HCT116 (cell line): ENCODE data around the gene SMG6. TPM values are rescaled to one million over a fixed set of nuclear protein-coding genes. Genes with fewer than 3 reads are reported as not detected.
A peak's percentile ranks its signal among the peaks of the same experiment; 100 is the strongest.

Experiments used
- ATAC-seq: fragments of 200-7000 bp; cut with Tn5 transposase; 2 replicates; pipeline ENCODE4 v1.9.1; 2020; ENCODE audit warnings: mild to moderate bottlenecking, moderate library complexity
- BruUV-seq: library from RNA; stranded (reverse); fragments of 400-500 nt; replicated peaks from 2 replicates; lab custom pipeline; 2021; lab: Mats Ljungman, UMichigan
- CTCF ChIA-PET: fragments of 300-600 bp; sonication (Branson Sonifier 250); formaldehyde crosslinking; loops from one replicate; lab custom pipeline; 2021; ENCODE audit warnings: antibody characterized with exemption; lab: Charles Lee
- POLR2A ChIA-PET: fragments of 300-600, 350-600 bp; sonication (Branson Sonifier 250); formaldehyde crosslinking; loops from one replicate; lab custom pipeline; 2021; ENCODE audit warnings: antibody characterized with exemption; lab: Charles Lee
- RAD21 ChIA-PET, 2 experiments: fragments of 300-600 bp; sonication (Branson Sonifier 250); formaldehyde crosslinking; loops; one replicate each; lab custom pipeline; 2023; ENCODE audit warnings: low total read pairs in 2 of 2; ENCODE audit not compliant: uncharacterized antibody in 2 of 2, unreplicated experiment in 2 of 2, low non-redundant PET in 1 of 2; lab: Charles Lee
- DNase-seq: peaks from one replicate; pipeline ENCODE4 v3.0.0-alpha.2; 2010; ENCODE audit warnings: low read depth, low spot score
- H2AFZ ChIP-seq: fragments of 200-600 bp; shearing (Covaris generic), sonication (generic); 2 replicates; pipeline ENCODE4 v1.6.1; 2017; ENCODE audit warnings: low read depth, mixed run types, mixed read lengths, antibody characterized with exemption, low read length; ENCODE audit not compliant: poor library complexity, severe bottlenecking
- H3K27ac ChIP-seq: 2 replicates; pipeline ENCODE4 v1.5.1; 2012; ENCODE audit warnings: low read depth, low read length
- H3K27me3 ChIP-seq: fragments of 200-600 bp; sonication (generic); 2 replicates; pipeline ENCODE4 v1.6.1; 2016; ENCODE audit warnings: mixed run types, low read length, mixed read lengths; ENCODE audit not compliant: insufficient read depth
- H3K36me3 ChIP-seq, 2 experiments: fragments of 200-500 bp in 1 of 2; fragments of 200-600 bp in 1 of 2; sonication (Bioruptor generic) in 1 of 2; sonication (generic) in 1 of 2; 2 replicates each; pipeline versions ENCODE4 v1.5.1 to v1.6.1; 2014 to 2016; ENCODE audit warnings: low read length in 2 of 2, inconsistent platforms in 1 of 2, mixed read lengths in 1 of 2, mixed run types in 1 of 2; ENCODE audit not compliant: insufficient read depth in 2 of 2, control insufficient read depth in 1 of 2
- H3K4me1 ChIP-seq, 2 experiments: fragments of 200-600 bp in 1 of 2; sonication (generic) in 1 of 2; 2 replicates each; pipeline versions ENCODE4 v1.5.1 to v1.6.1; 2012 to 2017; ENCODE audit warnings: low read length in 2 of 2, inconsistent platforms in 1 of 2, mild to moderate bottlenecking in 1 of 2, mixed read lengths in 1 of 2, mixed run types in 1 of 2, moderate library complexity in 1 of 2; ENCODE audit not compliant: insufficient read depth in 2 of 2, control insufficient read depth in 1 of 2
- H3K4me2 ChIP-seq: fragments of 200-600 bp; sonication (generic); 2 replicates; pipeline ENCODE4 v1.6.1; 2017; ENCODE audit warnings: mixed run types, low read length, mixed read lengths
- H3K4me3 ChIP-seq, 2 experiments: fragments of 200-600 bp in 1 of 2; sonication (generic) in 1 of 2; replicated peaks in 1 of 2; 2 replicates each; pipeline ENCODE4 v1.5.1; 2011 to 2016; ENCODE audit warnings: low read length in 2 of 2, control low read depth in 1 of 2, low read depth in 1 of 2, mild to moderate bottlenecking in 1 of 2, mixed read lengths in 1 of 2, mixed run types in 1 of 2
- H3K79me2 ChIP-seq: fragments of 200-600 bp; sonication (generic); 2 replicates; pipeline ENCODE4 v1.6.1; 2017; ENCODE audit warnings: mild to moderate bottlenecking, mixed run types, low read length, moderate library complexity, mixed read lengths; ENCODE audit not compliant: insufficient read depth
- H3K9ac ChIP-seq: fragments of 200-600 bp; sonication (generic); 2 replicates; pipeline ENCODE4 v1.6.1; 2016; ENCODE audit warnings: low read length, mixed read lengths
- H3K9me2 ChIP-seq: fragments of 200-600 bp; sonication (generic), shearing (Covaris generic); 2 replicates; pipeline ENCODE4 v1.6.1; 2017; ENCODE audit warnings: mixed run types, mild to moderate bottlenecking, moderate library complexity; ENCODE audit not compliant: insufficient read depth
- H3K9me3 ChIP-seq, 2 experiments: fragments of 200-500 bp in 1 of 2; fragments of 200-600 bp in 1 of 2; sonication (Bioruptor generic) in 1 of 2; sonication (generic) in 1 of 2; 2 replicates each; pipeline ENCODE4 v1.6.1; 2014 to 2017; ENCODE audit warnings: low read length in 2 of 2, mixed read lengths in 2 of 2, inconsistent platforms in 1 of 2, low read depth in 1 of 2, mild to moderate bottlenecking in 1 of 2, mixed run types in 1 of 2, moderate library complexity in 1 of 2; ENCODE audit not compliant: control insufficient read depth in 1 of 2, insufficient read depth in 1 of 2
- H4K20me1 ChIP-seq: fragments of 200-600 bp; sonication (generic), shearing (Covaris generic); 2 replicates; pipeline ENCODE4 v1.6.1; 2017; ENCODE audit warnings: mixed run types, mild to moderate bottlenecking, moderate library complexity; ENCODE audit not compliant: insufficient read depth
- ATF3 ChIP-seq: IDR thresholded peaks from 2 replicates; pipeline ENCODE4 v1.6.1; 2012
- CEBPB ChIP-seq: IDR thresholded peaks from 2 replicates; pipeline ENCODE4 v1.6.1; 2012; ENCODE audit warnings: low read depth
- CTCF ChIP-seq, 3 experiments: fragments of 200-600 bp in 1 of 3; sonication (generic) in 1 of 3; IDR thresholded peaks in 2 of 3; conservative IDR thresholded peaks in 1 of 3; 2 replicates each; pipeline ENCODE4 v1.5.1; 2012 to 2017; ENCODE audit warnings: low read depth in 2 of 3, low read length in 2 of 3, antibody characterized with exemption in 1 of 3, borderline replicate concordance in 1 of 3, control low read depth in 1 of 3, mild to moderate bottlenecking in 1 of 3, mixed read lengths in 1 of 3, mixed run types in 1 of 3, moderate library complexity in 1 of 3; ENCODE audit not compliant: insufficient read depth in 1 of 3
- EGR1 ChIP-seq: IDR thresholded peaks from 2 replicates; pipeline ENCODE4 v1.6.1; 2012; ENCODE audit warnings: low read depth
- ELF1 ChIP-seq: IDR thresholded peaks from 2 replicates; pipeline ENCODE4 v1.6.1; 2012; ENCODE audit warnings: low read depth, borderline replicate concordance
- EZH2 ChIP-seq: fragments of 200-600 bp; sonication (generic); IDR thresholded peaks from 2 replicates; pipeline ENCODE4 v1.6.1; 2017; ENCODE audit warnings: antibody characterized with exemption, mixed run types
- JUND ChIP-seq: IDR thresholded peaks from 2 replicates; pipeline ENCODE4 v1.6.1; 2012
- MAX ChIP-seq: IDR thresholded peaks from 2 replicates; pipeline ENCODE4 v1.6.1; 2012
- POLR2AphosphoS5 ChIP-seq: IDR thresholded peaks from 2 replicates; pipeline ENCODE4 v1.6.1; 2011; ENCODE audit warnings: mild to moderate bottlenecking, low read depth, low read length, moderate library complexity
- SRF ChIP-seq: IDR thresholded peaks from 2 replicates; pipeline ENCODE4 v1.6.1; 2012; ENCODE audit warnings: low read depth
- YY1 ChIP-seq: IDR thresholded peaks from 2 replicates; pipeline ENCODE4 v1.6.1; 2011; ENCODE audit warnings: low read length, low read depth, moderate library complexity, mild to moderate bottlenecking; ENCODE audit not compliant: insufficient replicate concordance; ENCODE audit errors: extremely low read depth
- ZFX ChIP-seq: fragments of 450-650 bp; IDR thresholded peaks from 2 replicates; pipeline ENCODE4 v1.6.1; 2017
- ZNF274 ChIP-seq: fragments of 200-500 bp; sonication (Bioruptor generic); IDR thresholded peaks from 2 replicates; pipeline ENCODE4 v1.6.1; 2014; ENCODE audit warnings: mild to moderate bottlenecking, low read depth, low read length, inconsistent platforms
- intact Hi-C: fragments of 100-400 bp; cut with micrococcal nuclease; formaldehyde crosslinking; loops from 2 replicates; pipeline ENCODE4 v1.10.0; 2022
- total RNA-seq: library from RNA; stranded (reverse); gene quantifications from one replicate; pipeline ENCODE4 v1.2.1, GENCODE V29; 2021; ENCODE audit not compliant: unreplicated experiment

SMG6 gene
- total RNA-seq, 1 experiment from 2014 or later: 23.1 TPM

GRCh38 chr17:2012499-2012898 lies 291.1 kb downstream of the SMG6 start:
- ChIA-PET POLR2A (no interaction called here), CTCF (no interaction called here), RAD21 (no interaction called here)
- Histone ChIP-seq H3K27ac (no peak overlapping the region), H3K79me2 (no peaks in the 10 kb centered on the region), H3K36me3 (no peaks in the 10 kb centered on the region), H3K9me2 (no peaks in the 10 kb centered on the region), H3K9ac (no peak overlapping the region), H3K27me3 (no peaks in the 10 kb centered on the region), H4K20me1 (no peaks in the 10 kb centered on the region), H2AFZ (no peak overlapping the region), H3K4me2 (no peak overlapping the region), H3K4me3 (no peak overlapping the region)
- no peak for DNase-seq
- intact Hi-C loops: no loop called here
- TF ChIP-seq ATF3: no peak
- no peak for TF ChIP-seq YY1
- TF ChIP-seq JUND: no peak
- TF ChIP-seq MAX: no peak
- TF ChIP-seq EGR1: no peak
- no peak for TF ChIP-seq ZNF274
- TF ChIP-seq, all 23 proteins: peak for 0
- Histone ChIP-seq H3K4me1 (peaks cover 8 to 11% of the 10 kb centered on the region in 2 experiments; a peak in 3 of 4 replicates), H3K9me3 (no peaks in the 10 kb centered on the region; a peak in 1 of 4 replicates)
- no TSS peak for BruUV-seq
- ATAC-seq: no peak

- TF ChIP-seq CTCF (IDR thresholded peaks at IDR 0.05 in 2 of 3, conservative IDR thresholded peaks at IDR 0.05 in 1 of 3; ENCODE audit: borderline replicate concordance in 1 of 3, insufficient read depth in 1 of 3, low read depth in 2 of 3, low read length in 2 of 3): no peak
- TF ChIP-seq POLR2AphosphoS5: no peak
- no peak for TF ChIP-seq ZFX
- no peak for TF ChIP-seq JUND
- no peak for TF ChIP-seq ELF1
- TF ChIP-seq YY1: no peak
- TF ChIP-seq EZH2: no peak
- TF ChIP-seq CEBPB: no peak
- TF ChIP-seq SRF: no peak
- no peak for TF ChIP-seq MAX
- intact Hi-C loops: no loop called here
- Histone ChIP-seq H3K4me1 (peaks cover 8 to 11% of the 10 kb centered on the region in 2 experiments; a peak in 3 of 4 replicates), H3K27ac (peak overlapping the region; percentile 6; the same call in 1 of the 2 replicates), H3K9me2 (no peaks in the 10 kb centered on the region), H3K27me3 (no peaks in the 10 kb centered on the region), H3K4me2 (peak overlapping the region; percentile 29), H3K9ac (no peak overlapping the region), H3K79me2 (no peaks in the 10 kb centered on the region), H4K20me1 (no peaks in the 10 kb centered on the region), H3K4me3 (no peak overlapping the region), H3K36me3 (no peaks in the 10 kb centered on the region), H3K9me3 (no peaks in the 10 kb centered on the region; a peak in 1 of 4 replicates), H2AFZ (peak overlapping the region; percentile 45)
- BruUV-seq: no TSS peak
- DNase-seq: no peak
- ChIA-PET RAD21 (no interaction called here), POLR2A (interaction anchor here (1.0 kb wide), 1 partner anchor 12 kb away, joined by 4 read pairs; no protein-coding TSS in a partner anchor), CTCF (no interaction called here)
- peak; percentile 64 for ATAC-seq
Measured at GRCh38 chr17:2011411-2012371, 291.9 kb downstream of the SMG6 start.
